ENCODE data around the gene FBXO27.
"Not testable (repeated sequence)": the region's sequence is repeated elsewhere in the genome, so short reads cannot be mapped to it uniquely, and the experiment has no call there.

FBXO27 gene, protein sequence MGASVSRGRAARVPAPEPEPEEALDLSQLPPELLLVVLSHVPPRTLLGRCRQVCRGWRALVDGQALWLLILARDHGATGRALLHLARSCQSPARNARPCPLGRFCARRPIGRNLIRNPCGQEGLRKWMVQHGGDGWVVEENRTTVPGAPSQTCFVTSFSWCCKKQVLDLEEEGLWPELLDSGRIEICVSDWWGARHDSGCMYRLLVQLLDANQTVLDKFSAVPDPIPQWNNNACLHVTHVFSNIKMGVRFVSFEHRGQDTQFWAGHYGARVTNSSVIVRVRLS

DNA sequence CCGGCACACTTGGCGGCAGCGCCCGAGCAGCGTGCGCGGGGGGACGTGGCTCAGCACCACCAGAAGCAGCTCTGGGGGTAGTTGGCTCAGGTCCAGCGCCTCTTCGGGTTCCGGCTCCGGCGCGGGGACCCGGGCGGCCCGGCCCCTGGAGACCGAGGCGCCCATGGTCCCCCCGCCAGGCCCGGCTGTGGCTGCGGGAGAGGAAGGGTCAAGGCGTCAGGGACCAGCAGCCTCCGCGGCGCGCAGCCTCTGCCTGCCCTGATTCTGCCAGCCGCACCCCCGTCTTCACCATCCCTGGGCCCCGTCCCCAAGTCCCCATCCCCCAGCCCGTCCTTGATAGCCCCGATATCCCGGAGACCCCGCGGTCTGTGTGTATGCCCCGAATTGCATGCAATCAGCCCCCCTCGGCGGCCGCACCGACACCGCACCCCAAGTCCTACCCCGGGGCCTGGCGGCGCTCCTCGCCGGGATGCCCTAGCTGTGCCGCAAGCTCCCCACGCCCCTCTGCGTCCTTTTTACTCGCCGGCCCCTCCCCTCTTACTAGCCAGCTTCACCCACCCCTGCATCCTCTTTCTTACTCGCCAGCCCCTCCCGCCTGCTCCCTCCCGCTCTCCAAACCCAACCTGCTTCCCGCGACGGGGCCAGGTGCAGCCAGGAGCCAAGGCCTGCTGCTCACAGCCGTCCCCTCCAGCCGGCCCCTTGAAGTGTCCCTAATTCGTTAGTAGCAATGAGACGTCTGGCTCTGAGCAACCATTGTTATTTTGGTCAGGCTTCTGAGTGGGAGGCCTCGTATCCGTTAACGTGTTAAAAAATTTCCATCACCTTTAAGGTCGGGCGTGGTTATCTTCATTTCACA is at the start of gene FBXO27:
Gene FBXO27 (minus strand): TSS at position 487 of the 856 bp plus-strand sequence. CDS start 322 bp downstream, at position 165.
- intact Hi-C loops (cut with DNase I), result no loop called here
- peak; percentile 5 to 82 (median 66) for DNase-seq

- intact Hi-C loops (cut with DNase I), result no loop called here
- DNase-seq, result peak in 17 of 42 donors; percentile 20 to 75 (median 40)
Measured at GRCh38 chr19:39080431-39080830, 48.1 kb upstream of the FBXO27 start.

DNA sequence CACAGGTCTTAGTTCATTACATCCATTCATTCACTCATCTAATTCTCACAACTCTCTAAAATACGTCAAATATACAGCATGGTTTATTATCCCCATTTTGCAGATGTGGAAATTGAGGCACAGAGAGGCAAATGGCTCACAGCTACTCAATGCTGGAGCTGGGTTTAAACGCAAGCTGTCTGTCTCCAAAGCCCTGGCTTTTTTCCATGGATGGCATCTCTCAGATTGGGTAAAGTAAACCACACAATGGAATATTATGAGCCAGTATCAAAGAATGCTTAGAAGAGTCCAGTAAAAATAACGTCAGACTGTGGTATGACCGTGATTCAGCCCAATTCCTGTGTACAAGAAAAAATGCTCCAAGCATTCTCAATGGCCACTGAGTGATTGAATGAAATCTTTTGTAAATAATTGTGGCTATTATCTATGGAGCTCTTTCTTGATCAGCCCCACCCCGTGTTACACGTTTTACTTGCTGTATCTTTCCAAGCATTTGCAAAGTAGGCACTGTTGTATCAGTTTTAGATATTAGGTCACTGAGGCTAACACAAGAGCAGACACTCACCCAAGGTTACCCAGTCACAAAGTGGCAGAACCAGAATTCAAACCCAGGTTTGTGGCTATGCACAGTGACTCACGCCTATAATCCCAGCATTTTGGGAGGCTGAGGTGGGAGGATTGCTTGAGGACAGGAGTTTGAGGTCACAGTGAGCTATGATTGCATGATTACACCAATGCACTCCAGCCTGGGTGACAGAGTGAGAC is 46.3 kb upstream of the FBXO27 start:
- peak in 33 of 42 donors; percentile 11 to 90 (median 58) for DNase-seq
- intact Hi-C loops (cut with DNase I), result no loop called here

DNA sequence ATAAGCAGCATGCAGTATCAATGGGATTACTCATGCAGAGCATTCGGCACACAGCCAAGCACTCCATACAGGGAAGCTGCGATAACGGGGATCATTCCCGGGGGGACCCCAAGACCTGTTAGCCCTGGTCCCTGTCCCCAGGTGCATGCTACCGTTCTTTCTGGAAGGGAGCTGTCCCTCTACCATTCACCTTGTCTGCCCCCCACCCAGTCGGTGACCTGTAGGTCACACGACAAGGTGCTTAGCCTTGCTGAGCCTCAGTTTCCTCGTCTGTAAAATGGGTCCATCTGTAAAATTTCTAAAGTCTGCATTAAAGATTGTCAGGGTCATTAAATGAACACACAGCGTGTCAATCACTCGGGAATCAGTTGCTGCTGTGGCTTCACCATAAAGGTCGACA is 45.0 kb upstream of the FBXO27 start:
- DNase-seq, result no peak
- intact Hi-C loops (cut with DNase I), result no loop called here

DNA sequence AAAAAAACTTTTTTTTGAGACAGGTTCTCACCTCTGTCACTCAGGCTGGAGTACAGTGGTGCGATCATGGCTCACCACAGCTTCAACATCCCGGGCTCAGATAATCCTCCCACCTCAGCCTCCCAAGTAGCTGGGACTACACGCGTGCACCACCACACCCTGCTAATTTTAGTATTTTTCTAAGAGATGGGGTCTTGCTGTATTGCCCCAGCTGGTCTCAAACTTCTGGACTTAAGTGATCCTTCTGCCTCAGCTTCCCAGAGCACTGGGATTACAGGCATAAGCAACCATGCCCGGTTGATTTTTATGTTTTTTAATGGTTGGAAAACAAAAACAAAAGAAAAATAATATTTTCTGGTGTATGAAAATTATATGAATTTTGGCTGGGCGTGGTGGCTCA is 42.6 kb upstream of the FBXO27 start:
- no peak for DNase-seq
- intact Hi-C loops (cut with DNase I), result no loop called here

- DNase-seq, result no peak
- intact Hi-C loops (cut with DNase I), result no loop called here
Measured at GRCh38 chr19:39074205-39074692, 41.9 kb upstream of the FBXO27 start.

DNA sequence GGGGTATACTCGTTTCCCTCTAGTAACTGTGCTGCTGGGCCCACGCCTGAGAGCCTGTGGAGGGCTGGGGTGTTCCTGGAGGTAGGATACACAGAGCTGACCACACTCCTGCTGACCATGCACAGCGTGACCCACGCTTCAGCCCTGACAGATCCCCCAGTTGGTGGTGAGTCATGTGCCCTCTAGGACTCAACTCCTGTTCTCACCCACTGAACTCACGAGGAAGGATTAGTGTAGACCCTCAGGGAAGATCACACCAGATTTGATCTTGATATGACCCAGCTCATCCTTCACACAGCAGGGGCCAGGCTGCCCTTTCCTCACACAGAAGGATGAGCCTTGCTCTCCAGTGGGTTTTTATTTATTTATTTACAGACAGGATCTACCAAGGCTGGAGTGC is 38.5 kb upstream of the FBXO27 start:
- DNase-seq, result no peak
- intact Hi-C loops (cut with DNase I), result no loop called here

- intact Hi-C loops (cut with DNase I); DNase-seq: not testable (repeated sequence)
Measured at GRCh38 chr19:39068259-39068658, 35.9 kb upstream of the FBXO27 start.

DNA sequence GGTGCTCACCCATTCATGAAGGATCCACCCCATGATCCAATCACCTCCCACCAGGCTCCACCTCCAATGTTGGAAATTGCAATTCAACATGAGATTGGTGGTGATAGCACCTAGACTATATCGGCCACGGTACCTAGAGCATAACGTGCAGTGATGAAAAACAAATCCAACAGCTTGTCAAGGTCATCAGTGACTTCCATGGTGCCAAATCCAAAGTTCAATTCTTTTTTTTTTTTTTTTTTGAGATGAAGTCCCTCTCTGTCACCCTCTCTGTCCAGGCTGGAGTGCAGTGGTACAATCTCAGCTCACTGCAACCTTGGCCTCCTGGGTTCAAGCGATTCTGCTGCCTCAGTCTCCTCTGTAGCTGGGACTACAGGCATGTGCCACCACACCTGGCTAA is 34.8 kb upstream of the FBXO27 start:
- intact Hi-C loops (cut with DNase I), result no loop called here
- no peak for DNase-seq

DNA sequence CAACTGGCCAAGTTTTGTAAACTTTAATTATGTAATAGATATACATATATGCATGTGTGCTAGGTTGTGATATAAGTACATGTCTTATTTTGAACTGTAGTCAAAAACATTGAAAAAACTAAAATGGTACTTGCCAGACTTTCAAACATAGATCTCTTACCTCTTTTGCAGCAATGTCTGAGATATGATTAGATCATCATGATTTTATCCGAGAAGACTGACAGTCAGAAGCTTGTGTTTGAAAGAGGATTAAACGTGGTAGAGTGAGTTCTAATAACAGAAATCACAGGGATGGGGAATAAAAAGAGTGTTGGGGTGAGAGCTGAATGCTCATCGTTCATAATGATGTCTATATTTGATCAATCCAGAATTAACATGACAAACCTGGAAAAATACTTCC is 33.6 kb upstream of the FBXO27 start:
- peak in 1 of 42 donors; percentile 11 for DNase-seq
- intact Hi-C loops (cut with DNase I), result no loop called here

GRCh38 chr19:39064405-39064804 is 32.1 kb upstream of the FBXO27 start:
- no peak for DNase-seq
- intact Hi-C loops (cut with DNase I), result no loop called here

DNA sequence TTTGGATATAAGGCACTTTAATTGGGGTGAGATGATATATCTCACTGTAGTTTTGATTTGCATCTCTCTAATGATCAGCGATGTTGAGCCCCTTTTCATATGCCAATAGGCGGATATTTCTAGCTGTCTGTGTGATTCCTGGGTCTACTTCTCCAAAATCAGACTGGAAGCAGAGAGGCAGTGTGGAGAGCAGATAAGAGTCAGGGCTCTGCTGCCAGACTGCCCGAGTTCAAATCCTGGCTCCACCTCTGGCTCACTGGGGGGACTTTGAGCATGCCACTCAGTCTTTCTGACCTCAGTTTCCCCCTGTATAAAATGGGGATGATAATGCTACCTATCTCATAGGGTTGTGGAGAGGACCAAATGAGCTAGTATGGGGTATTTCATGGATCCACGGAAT is 27.8 kb upstream of the FBXO27 start:
- DNase-seq, result no peak
- intact Hi-C loops (cut with DNase I), result no loop called here

GRCh38 chr19:39059302-39059701 is 27.0 kb upstream of the FBXO27 start:
- no peak for DNase-seq
- intact Hi-C loops (cut with DNase I), result no loop called here

DNA sequence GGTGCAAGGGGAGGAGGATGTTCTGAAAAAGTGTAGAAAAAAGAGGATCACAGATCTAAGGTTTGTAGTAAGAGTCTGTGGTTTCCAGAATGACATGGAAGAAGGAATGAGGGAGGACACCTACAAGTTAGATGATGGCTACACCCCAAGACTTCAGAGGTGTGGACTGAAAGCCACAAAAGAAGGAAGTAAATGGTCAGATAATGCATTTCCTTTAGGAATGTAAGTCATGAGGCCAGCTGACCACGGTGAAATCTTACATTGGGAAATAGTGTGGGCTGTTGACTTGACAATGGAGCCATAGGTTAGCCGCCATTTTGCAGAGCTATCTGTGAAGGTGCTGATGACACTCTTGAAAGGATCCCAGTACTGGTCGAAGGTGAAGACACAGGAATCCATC is 25.3 kb upstream of the FBXO27 start:
- intact Hi-C loops (cut with DNase I), result no loop called here
- DNase-seq, result no peak

DNA sequence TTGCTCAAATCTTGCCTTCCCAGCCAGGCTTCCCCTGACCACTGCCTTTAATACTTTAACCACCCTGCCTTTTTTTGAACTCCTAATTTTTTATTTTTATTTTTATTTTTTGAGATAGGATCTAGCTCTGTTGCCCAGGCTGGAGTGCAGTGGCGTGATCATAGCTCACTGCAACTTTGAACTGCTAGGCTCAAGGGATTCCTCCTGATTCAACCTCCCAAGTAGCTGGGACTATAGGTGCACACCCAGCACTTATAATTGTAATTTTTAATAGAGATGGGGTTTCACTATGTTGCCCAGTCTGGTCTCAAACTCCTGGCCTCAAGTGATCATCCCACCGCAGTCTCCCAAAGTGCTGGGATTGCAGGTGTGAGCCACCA is 21.7 kb upstream of the FBXO27 start:
- intact Hi-C loops (cut with DNase I), result loop anchor here (5.0 kb wide), 1 partner anchor 273 kb away; no protein-coding TSS in a partner anchor

GRCh38 chr19:39053276-39054090 is 21.1 kb upstream of the FBXO27 start:
- peak in 31 of 42 donors; percentile 17 to 86 (median 42) for DNase-seq
- intact Hi-C loops (cut with DNase I), result loop anchor here (5.0 kb wide), 1 partner anchor 274 kb away; no protein-coding TSS in a partner anchor

More for the DNA sequence above, 21.7 kb upstream of the FBXO27 start:
- DNase-seq, result no peak

- intact Hi-C loops (cut with DNase I), result loop anchor here (5.0 kb wide), 1 partner anchor 274 kb away; no protein-coding TSS in a partner anchor
- DNase-seq, result peak in 34 of 42 donors; percentile 12 to 81 (median 50)
Measured at GRCh38 chr19:39052846-39053245, 20.5 kb upstream of the FBXO27 start.

DNA sequence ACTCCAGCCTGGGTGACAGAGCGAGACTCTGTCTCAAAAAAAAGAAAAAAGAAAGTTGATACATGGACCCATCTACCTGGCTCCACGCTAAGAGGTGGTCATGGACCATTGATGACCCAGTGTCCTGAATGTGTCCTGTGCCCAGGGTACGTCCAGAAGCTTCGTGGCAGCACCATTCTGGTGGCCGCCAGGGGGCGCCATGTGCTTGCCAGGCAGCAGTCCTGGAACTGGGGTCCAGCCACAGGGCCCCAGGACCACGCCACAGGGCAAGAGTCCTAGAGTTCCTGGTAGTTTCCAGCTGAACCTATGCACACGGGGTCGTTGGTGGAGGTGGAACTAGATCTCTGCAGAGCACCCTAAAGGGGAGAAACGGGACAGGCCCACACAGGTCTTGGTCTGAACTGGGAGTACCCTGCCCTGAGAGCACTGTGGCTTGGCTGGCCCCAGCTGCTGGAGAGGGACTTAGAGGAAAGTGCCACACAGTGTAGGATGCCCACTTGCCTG is 19.9 kb upstream of the FBXO27 start:
- intact Hi-C loops (cut with DNase I), result loop anchor here (5.0 kb wide), 1 partner anchor 275 kb away; no protein-coding TSS in a partner anchor
- DNase-seq, result peak; percentile 45 to 95 (median 86)

Data from head of caudate nucleus (tissue), 42 donors.